Measurements from ENCODE around the gene INSIG1. TPM values are rescaled to one million over a fixed set of nuclear protein-coding genes. Genes with fewer than 3 reads are reported as not detected.

INSIG1 gene
- total and polyA plus RNA-seq, 2 experiments from 2014 or later: 70.3 to 131 TPM

GRCh38 chr7:155323001-155323638, 25.4 kb downstream of the INSIG1 start:
- no peak for ATAC-seq
- H3K27me3 Mint-ChIP-seq (ENCODE audit: insufficient read depth, low read depth, poor library complexity): peaks cover 4% of the 10 kb centered on the region

GRCh38 chr7:155324012-155324917, 26.6 kb downstream of the INSIG1 start:
- H3K4me1 Mint-ChIP-seq: no peaks in the 10 kb centered on the region
- ATAC-seq (no peak), DNase-seq (ENCODE audit: low spot score) (no peak)
- Histone ChIP-seq H3K9me2 (ENCODE audit: insufficient read depth) (no peaks in the 10 kb centered on the region), H3K4me2 (no peak overlapping the region), H3K4me1 (ENCODE audit: insufficient read depth) (no peaks in the 10 kb centered on the region), H3K79me2 (replicated peaks; ENCODE audit: insufficient read depth) (no peaks in the 10 kb centered on the region), H3K27ac (ENCODE audit: low read depth) (no peak overlapping the region), H4K20me1 (replicated peaks; ENCODE audit: insufficient read depth) (no peaks in the 10 kb centered on the region), H2AFZ (no peak overlapping the region), H3F3A (replicated peaks; ENCODE audit: low read depth) (no peaks in the 10 kb centered on the region), H3K36me3 (ENCODE audit: insufficient read depth) (no peaks in the 10 kb centered on the region), H3K4me3 (no peak overlapping the region), H3K27me3 (ENCODE audit: insufficient read depth) (no peaks in the 10 kb centered on the region)
- no peak for TF ChIP-seq ZNF114 (CRISPR knock-in tag; IDR thresholded peaks at IDR 0.05)
- no peak for TF ChIP-seq NANOG (IDR thresholded peaks at IDR 0.05; ENCODE audit: borderline replicate concordance)
- no peak for TF ChIP-seq ZNF331 (CRISPR knock-in tag; IDR thresholded peaks at IDR 0.05; ENCODE audit: low read depth)
- TF ChIP-seq EZH2 (IDR thresholded peaks at IDR 0.05; ENCODE audit: low read depth, unreplicated experiment): no peak
- no peak for TF ChIP-seq CTCF (conservative IDR thresholded peaks at IDR 0.05; ENCODE audit: low read depth in 2 of 2)
- H3K36me3 Mint-ChIP-seq (ENCODE audit: low read depth): no peaks in the 10 kb centered on the region
- H3K9me3 Mint-ChIP-seq: peaks cover 7% of the 10 kb centered on the region; the same call in 2 of the 3 replicates
- H3K27ac Mint-ChIP-seq: no peak overlapping the region
- H3K27me3 Mint-ChIP-seq (ENCODE audit: insufficient read depth, low read depth, poor library complexity): peaks cover 4% of the 10 kb centered on the region
- H3K4me3 Mint-ChIP-seq: no peak overlapping the region

More at GRCh38 chr7:155323001-155323638, 25.4 kb downstream of the INSIG1 start:
- Histone ChIP-seq H3K4me2 (no peak overlapping the region), H3F3A (replicated peaks; ENCODE audit: low read depth) (no peaks in the 10 kb centered on the region), H3K27ac (ENCODE audit: low read depth) (no peak overlapping the region), H3K36me3 (ENCODE audit: insufficient read depth) (no peaks in the 10 kb centered on the region), H3K4me3 (no peak overlapping the region), H3K27me3 (ENCODE audit: insufficient read depth) (no peaks in the 10 kb centered on the region), H3K79me2 (replicated peaks; ENCODE audit: insufficient read depth) (no peaks in the 10 kb centered on the region), H2AFZ (no peak overlapping the region), H3K9me2 (ENCODE audit: insufficient read depth) (no peaks in the 10 kb centered on the region), H3K4me1 (ENCODE audit: insufficient read depth) (no peaks in the 10 kb centered on the region), H4K20me1 (replicated peaks; ENCODE audit: insufficient read depth) (no peaks in the 10 kb centered on the region)
- Mint-ChIP-seq H3K36me3 (ENCODE audit: low read depth) (no peaks in the 10 kb centered on the region), H3K27ac (no peak overlapping the region), H3K4me1 (no peaks in the 10 kb centered on the region), H3K9me3 (peaks cover 7% of the 10 kb centered on the region; the same call in 2 of the 3 replicates), H3K4me3 (no peak overlapping the region)
- no peak for DNase-seq (ENCODE audit: low spot score)
- TF ChIP-seq EZH2phosphoT487 (IDR thresholded peaks at IDR 0.05; ENCODE audit: unreplicated experiment) (no peak), STAT1 (IDR thresholded peaks at IDR 0.05; ENCODE audit: unreplicated experiment) (no peak), NANOG (IDR thresholded peaks at IDR 0.05; ENCODE audit: borderline replicate concordance) (no peak), ETS1 (IDR thresholded peaks at IDR 0.05) (no peak)

Data from GM23338 (cell line).